Measurements from ENCODE around the gene GAGE12G.
"Not testable (repeated sequence)": the region's sequence is repeated elsewhere in the genome, so short reads cannot be mapped to it uniquely, and the experiment has no call there.

- TF ChIP-seq CTCF (IDR thresholded peaks at IDR 0.05); MAX (IDR thresholded peaks at IDR 0.05; ENCODE audit: low read depth): not testable (repeated sequence)
Measured at GRCh38 chrX:49589196-49589595, 19.0 kb downstream of the GAGE12G start, which contains the start of gene GAGE2A.

All from SK-N-SH (cell line).